PC-3 (cell line): ENCODE results near the gene NACC2. TPM values are rescaled to one million over a fixed set of nuclear protein-coding genes. Genes with fewer than 3 reads are reported as not detected.
A peak's percentile ranks its signal among the peaks of the same experiment; 100 is the strongest.

Source experiments
- ATAC-seq: fragments of 200-7000 bp; cut with Tn5 transposase; 2 replicates; pipeline ENCODE4 v1.9.1; 2020; ENCODE audit warnings: mild to moderate bottlenecking, moderate library complexity
- BruUV-seq: library from RNA; stranded (reverse); fragments of 400-500 nt; replicated peaks from 2 replicates; lab custom pipeline; 2021; lab: Mats Ljungman, UMichigan
- CTCF ChIA-PET: fragments of 300-600 bp; sonication (Branson Sonifier 250); formaldehyde crosslinking; loops from one replicate; lab custom pipeline; 2022; ENCODE audit warnings: antibody characterized with exemption; lab: Charles Lee
- POLR2A ChIA-PET: fragments of 300-600 bp; sonication (Branson Sonifier 250); formaldehyde crosslinking; loops from one replicate; lab custom pipeline; 2022; ENCODE audit warnings: antibody characterized with exemption; ENCODE audit not compliant: unreplicated experiment; lab: Charles Lee
- DNase-seq: peaks from one replicate; pipeline ENCODE4 v3.0.0-alpha.2; 2015
- H2AFZ ChIP-seq: fragments of 300-600 bp; sonication (generic); 2 replicates; pipeline ENCODE4 v1.6.0; 2016; ENCODE audit warnings: antibody characterized with exemption, low read length
- H3F3A ChIP-seq: fragments of 300-600 bp; sonication (generic); one replicate; pipeline ENCODE4 v1.6.0; 2017; ENCODE audit warnings: antibody characterized with exemption, low read length, control low read depth, mild to moderate bottlenecking; ENCODE audit not compliant: unreplicated experiment
- H3K27ac ChIP-seq: fragments of 300-600 bp; sonication (generic); 2 replicates; pipeline ENCODE4 v1.5.1; 2016; ENCODE audit warnings: mild to moderate bottlenecking, low read length
- H3K27me3 ChIP-seq: fragments of 300-600 bp; sonication (generic); 2 replicates; pipeline ENCODE4 v1.6.1; 2016; ENCODE audit warnings: low read length, mixed read lengths
- H3K36me3 ChIP-seq: fragments of 300-600 bp; sonication (generic); 2 replicates; pipeline ENCODE4 v1.6.1; 2016; ENCODE audit warnings: low read depth, mixed run types, low read length, mixed read lengths
- H3K4me1 ChIP-seq: fragments of 300-600 bp; sonication (generic); 2 replicates; pipeline ENCODE4 v1.5.1; 2016; ENCODE audit warnings: low read length; ENCODE audit not compliant: insufficient read depth
- H3K4me2 ChIP-seq: fragments of 300-600 bp; sonication (generic); 2 replicates; pipeline ENCODE4 v1.6.0; 2016; ENCODE audit warnings: low read length
- H3K4me3 ChIP-seq: fragments of 300-600 bp; sonication (generic); 2 replicates; pipeline ENCODE4 v1.5.1; 2016; ENCODE audit warnings: mild to moderate bottlenecking, low read length, mixed read lengths
- H3K79me2 ChIP-seq: fragments of 300-600 bp; sonication (generic); 2 replicates; pipeline ENCODE4 v1.6.1; 2017; ENCODE audit warnings: low read length, mixed read lengths
- H3K9ac ChIP-seq: fragments of 300-600 bp; sonication (generic); 2 replicates; pipeline ENCODE4 v1.6.0; 2016; ENCODE audit warnings: mild to moderate bottlenecking, low read length
- H3K9me2 ChIP-seq: fragments of 300-600 bp; sonication (generic); replicated peaks from 2 replicates; pipeline ENCODE4 v1.6.1; 2016; ENCODE audit warnings: mixed run types, low read length, mixed read lengths
- H3K9me3 ChIP-seq: fragments of 300-600 bp; sonication (generic); 2 replicates; pipeline ENCODE4 v1.6.1; 2016; ENCODE audit warnings: low read length, mixed read lengths
- H4K20me1 ChIP-seq: fragments of 300-600 bp; sonication (generic); 2 replicates; pipeline ENCODE4 v1.6.1; 2016; ENCODE audit warnings: low read length, mixed read lengths
- CTCF ChIP-seq: fragments of 300-600 bp; sonication (generic); conservative IDR thresholded peaks from 2 replicates; pipeline ENCODE4 v1.5.1; 2017; ENCODE audit warnings: antibody characterized with exemption, low read depth, mild to moderate bottlenecking, low read length
- EZH2 ChIP-seq: fragments of 300-600 bp; sonication (generic); IDR thresholded peaks from one replicate; pipeline ENCODE4 v1.6.1; 2017; ENCODE audit warnings: antibody characterized with exemption, mild to moderate bottlenecking, low read length; ENCODE audit not compliant: unreplicated experiment
- EZH2phosphoT487 ChIP-seq: fragments of 300-600 bp; sonication (generic); IDR thresholded peaks from 2 replicates; pipeline ENCODE4 v1.6.1; 2018; ENCODE audit warnings: mild to moderate bottlenecking, antibody characterized with exemption, low read length, borderline replicate concordance
- intact Hi-C: fragments of 100-400 bp; cut with micrococcal nuclease; formaldehyde crosslinking; loops from 2 replicates; pipeline ENCODE4 v1.9.0; 2023
- total RNA-seq: library from RNA; depleted of rRNA; stranded (reverse); fragments of >200 nt; gene quantifications from 2 replicates; pipeline ENCODE4 v1.2.3, GENCODE V29; 2014

NACC2 gene
- total RNA-seq, 1 experiment from 2014 or later, result 12.3 TPM

- Histone ChIP-seq H3K27ac (no peak overlapping the region), H3K4me1 (no peaks in the 10 kb centered on the region), H3F3A (no peaks in the 10 kb centered on the region), H3K36me3 (no peaks in the 10 kb centered on the region), H3K27me3 (no peaks in the 10 kb centered on the region), H3K9ac (no peak overlapping the region), H3K79me2 (no peaks in the 10 kb centered on the region), H3K4me2 (no peak overlapping the region), H4K20me1 (no peaks in the 10 kb centered on the region), H3K9me3 (no peaks in the 10 kb centered on the region), H3K4me3 (no peak overlapping the region), H3K9me2 (no peaks in the 10 kb centered on the region), H2AFZ (no peak overlapping the region)
- peak; percentile 58 for DNase-seq
- POLR2A ChIA-PET, result no interaction called here
- intact Hi-C loops, result loop anchor here (5.0 kb wide), 1 partner anchor 144 kb away; no protein-coding TSS in a partner anchor
- TF ChIP-seq EZH2phosphoT487 (no peak), EZH2 (no peak), CTCF (peak; percentile 61)
- BruUV-seq, result no TSS peak
- CTCF ChIA-PET, result no interaction called here
- no peak for ATAC-seq
Observed at GRCh38 chr9:136138566-136138965, 43.5 kb upstream of the NACC2 start.

- TF ChIP-seq CTCF (no peak), EZH2 (no peak), EZH2phosphoT487 (no peak)
- Histone ChIP-seq H3K4me2 (no peak overlapping the region), H3K79me2 (no peaks in the 10 kb centered on the region), H3K9me2 (no peaks in the 10 kb centered on the region), H3K36me3 (no peaks in the 10 kb centered on the region), H3F3A (no peaks in the 10 kb centered on the region), H2AFZ (no peak overlapping the region), H4K20me1 (no peaks in the 10 kb centered on the region), H3K27ac (no peak overlapping the region), H3K4me1 (no peaks in the 10 kb centered on the region), H3K27me3 (no peaks in the 10 kb centered on the region), H3K4me3 (no peak overlapping the region), H3K9ac (no peak overlapping the region), H3K9me3 (no peaks in the 10 kb centered on the region)
- ChIA-PET CTCF (no interaction called here), POLR2A (no interaction called here)
- ATAC-seq, result peak; percentile 40
- DNase-seq, result peak; percentile 11
- BruUV-seq, result no TSS peak
- intact Hi-C loops, result loop anchor here (5.0 kb wide), 1 partner anchor 145 kb away; no protein-coding TSS in a partner anchor
Observed at GRCh38 chr9:136137321-136138265, 42.5 kb upstream of the NACC2 start.
